Keratinocyte (primary cell): ENCODE data around the gene MSL1.

Experiments
- CTCF ChIP-seq, 3 experiments: IDR thresholded peaks in 1 of 3; conservative IDR thresholded peaks in 1 of 3; optimal IDR thresholded peaks in 1 of 3; 2 replicates in 2 of 3; 3 replicates in 1 of 3; pipeline versions ENCODE3 to v1.5.1; 2011; ENCODE audit warnings: low read length in 3 of 3, mild to moderate bottlenecking in 3 of 3, moderate library complexity in 2 of 3, control low read depth in 1 of 3, inconsistent platforms in 1 of 3; ENCODE audit not compliant: insufficient read depth in 2 of 3; ENCODE audit errors: extremely low read depth in 1 of 3
- EZH2 ChIP-seq: IDR thresholded peaks from one replicate; pipeline ENCODE4 v1.6.1; 2012; ENCODE audit warnings: inconsistent platforms, mild to moderate bottlenecking, low read length, moderate library complexity

GRCh38 chr17:40130352-40131042 lies 8.7 kb downstream of the MSL1 start:
- TF ChIP-seq EZH2 (no peak), CTCF (optimal IDR thresholded peaks at IDR 0.05 in 1 of 3, IDR thresholded peaks at IDR 0.05 in 1 of 3, conservative IDR thresholded peaks at IDR 0.05 in 1 of 3; ENCODE audit: extremely low read depth in 1 of 3, insufficient read depth in 2 of 3, low read length in 3 of 3) (no peak)
